ENCODE data around the gene CLSTN2. TPM values are rescaled to one million over a fixed set of nuclear protein-coding genes. Genes with fewer than 3 reads are reported as not detected.

CLSTN2 gene
- total and polyA plus RNA-seq, 4 donors: 0.09 to 2.2 (median 0.55) TPM

- 93% methylated on average over 3 of the region's 3 CpGs for WGBS
- H3K4me1 ChIP-seq (ENCODE audit: control insufficient read depth in 4 of 4, insufficient read depth in 4 of 4, low read length in 3 of 4): no peaks in the 10 kb centered on the region
- H3K36me3 ChIP-seq (ENCODE audit: control insufficient read depth in 4 of 4, insufficient read depth in 3 of 4, low read depth in 1 of 4, low read length in 3 of 4): no peaks in the 10 kb centered on the region
- H3K4me3 ChIP-seq (ENCODE audit: low read depth in 1 of 3, low read length in 3 of 3): no peak overlapping the region
- H3K9ac ChIP-seq (ENCODE audit: low read depth in 1 of 2, low read length in 2 of 2): no peak overlapping the region
- DNase-seq (ENCODE audit: low spot score): no peak
- H3K27ac ChIP-seq (ENCODE audit: low read depth in 1 of 2, low read length in 2 of 2): no peak overlapping the region
- TF ChIP-seq ZBTB33 (IDR thresholded peaks at IDR 0.05) (no peak), RXRA (IDR thresholded peaks at IDR 0.05) (no peak), HNF4G (IDR thresholded peaks at IDR 0.05) (no peak), EGR1 (IDR thresholded peaks at IDR 0.05; ENCODE audit: low read depth in 2 of 2) (no peak)
- peaks cover 0 to 10% (median 2%) of the 10 kb centered on the region in 4 donors for H3K27me3 ChIP-seq (ENCODE audit: control insufficient read depth in 4 of 4, insufficient read depth in 4 of 4, low read length in 3 of 4)
- H3K9me3 ChIP-seq (ENCODE audit: control insufficient read depth in 4 of 4, low read length in 3 of 4): no peaks in the 10 kb centered on the region
Observed at GRCh38 chr3:139954146-139954860, 19.3 kb downstream of the CLSTN2 start.

GRCh38 chr3:139957844-139958243, 22.9 kb downstream of the CLSTN2 start:
- no peaks in the 10 kb centered on the region for H3K4me1 ChIP-seq (ENCODE audit: control insufficient read depth in 4 of 4, insufficient read depth in 4 of 4, low read length in 3 of 4)
- TF ChIP-seq ATF3 (IDR thresholded peaks at IDR 0.05): no peak
- no peak for TF ChIP-seq TAF1 (conservative IDR thresholded peaks at IDR 0.05)
- no peak for TF ChIP-seq HNF4G (IDR thresholded peaks at IDR 0.05)
- TF ChIP-seq HNF4A (conservative IDR thresholded peaks at IDR 0.05): no peak
- TF ChIP-seq CTCF (IDR thresholded peaks at IDR 0.05; ENCODE audit: low read depth, low read length, missing input control): no peak
- no peak for TF ChIP-seq SP1 (IDR thresholded peaks at IDR 0.05)
- TF ChIP-seq EGR1 (IDR thresholded peaks at IDR 0.05; ENCODE audit: low read depth in 2 of 2): no peak
- no peak for TF ChIP-seq GABPA (IDR thresholded peaks at IDR 0.05 in 1 of 2, conservative IDR thresholded peaks at IDR 0.05 in 1 of 2)
- TF ChIP-seq, protein P1, sequence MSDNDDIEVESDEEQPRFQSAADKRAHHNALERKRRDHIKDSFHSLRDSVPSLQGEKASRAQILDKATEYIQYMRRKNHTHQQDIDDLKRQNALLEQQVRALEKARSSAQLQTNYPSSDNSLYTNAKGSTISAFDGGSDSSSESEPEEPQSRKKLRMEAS (IDR thresholded peaks at IDR 0.05): no peak
- no peak overlapping the region for H3K27ac ChIP-seq (ENCODE audit: low read depth in 1 of 2, low read length in 2 of 2)
- no peak for DNase-seq (ENCODE audit: low spot score)
- no peaks in the 10 kb centered on the region for H3K36me3 ChIP-seq (ENCODE audit: control insufficient read depth in 4 of 4, insufficient read depth in 3 of 4, low read depth in 1 of 4, low read length in 3 of 4)
- no peak overlapping the region for H3K4me3 ChIP-seq (ENCODE audit: low read depth in 1 of 3, low read length in 3 of 3)
- no peaks in the 10 kb centered on the region for H3K9me3 ChIP-seq (ENCODE audit: control insufficient read depth in 4 of 4, low read length in 3 of 4)
- no peak overlapping the region for H3K9ac ChIP-seq (ENCODE audit: low read depth in 1 of 2, low read length in 2 of 2)
- H3K27me3 ChIP-seq (ENCODE audit: control insufficient read depth in 4 of 4, insufficient read depth in 4 of 4, low read length in 3 of 4): peaks cover 0 to 14% (median 2%) of the 10 kb centered on the region in 4 donors
- whole genome bisulfite sequencing: 62% methylated on average over 4 of the region's 4 CpGs

- H3K27me3 ChIP-seq (ENCODE audit: control insufficient read depth in 4 of 4, insufficient read depth in 4 of 4, low read length in 3 of 4): no peaks in the 10 kb centered on the region
- H3K27ac ChIP-seq (ENCODE audit: low read depth in 1 of 2, low read length in 2 of 2): no peak overlapping the region
- H3K9me3 ChIP-seq (ENCODE audit: control insufficient read depth in 4 of 4, low read length in 3 of 4): no peaks in the 10 kb centered on the region
- no peak overlapping the region for H3K4me3 ChIP-seq (ENCODE audit: low read depth in 1 of 3, low read length in 3 of 3)
- WGBS: 87% methylated on average over 1 of the region's 1 CpG
- DNase-seq (ENCODE audit: low spot score): no peak
- H3K36me3 ChIP-seq (ENCODE audit: control insufficient read depth in 4 of 4, insufficient read depth in 3 of 4, low read depth in 1 of 4, low read length in 3 of 4): no peaks in the 10 kb centered on the region
- H3K4me1 ChIP-seq (ENCODE audit: control insufficient read depth in 4 of 4, insufficient read depth in 4 of 4, low read length in 3 of 4): no peaks in the 10 kb centered on the region
- H3K9ac ChIP-seq (ENCODE audit: low read depth in 1 of 2, low read length in 2 of 2): no peak overlapping the region
- TF ChIP-seq, protein P2, sequence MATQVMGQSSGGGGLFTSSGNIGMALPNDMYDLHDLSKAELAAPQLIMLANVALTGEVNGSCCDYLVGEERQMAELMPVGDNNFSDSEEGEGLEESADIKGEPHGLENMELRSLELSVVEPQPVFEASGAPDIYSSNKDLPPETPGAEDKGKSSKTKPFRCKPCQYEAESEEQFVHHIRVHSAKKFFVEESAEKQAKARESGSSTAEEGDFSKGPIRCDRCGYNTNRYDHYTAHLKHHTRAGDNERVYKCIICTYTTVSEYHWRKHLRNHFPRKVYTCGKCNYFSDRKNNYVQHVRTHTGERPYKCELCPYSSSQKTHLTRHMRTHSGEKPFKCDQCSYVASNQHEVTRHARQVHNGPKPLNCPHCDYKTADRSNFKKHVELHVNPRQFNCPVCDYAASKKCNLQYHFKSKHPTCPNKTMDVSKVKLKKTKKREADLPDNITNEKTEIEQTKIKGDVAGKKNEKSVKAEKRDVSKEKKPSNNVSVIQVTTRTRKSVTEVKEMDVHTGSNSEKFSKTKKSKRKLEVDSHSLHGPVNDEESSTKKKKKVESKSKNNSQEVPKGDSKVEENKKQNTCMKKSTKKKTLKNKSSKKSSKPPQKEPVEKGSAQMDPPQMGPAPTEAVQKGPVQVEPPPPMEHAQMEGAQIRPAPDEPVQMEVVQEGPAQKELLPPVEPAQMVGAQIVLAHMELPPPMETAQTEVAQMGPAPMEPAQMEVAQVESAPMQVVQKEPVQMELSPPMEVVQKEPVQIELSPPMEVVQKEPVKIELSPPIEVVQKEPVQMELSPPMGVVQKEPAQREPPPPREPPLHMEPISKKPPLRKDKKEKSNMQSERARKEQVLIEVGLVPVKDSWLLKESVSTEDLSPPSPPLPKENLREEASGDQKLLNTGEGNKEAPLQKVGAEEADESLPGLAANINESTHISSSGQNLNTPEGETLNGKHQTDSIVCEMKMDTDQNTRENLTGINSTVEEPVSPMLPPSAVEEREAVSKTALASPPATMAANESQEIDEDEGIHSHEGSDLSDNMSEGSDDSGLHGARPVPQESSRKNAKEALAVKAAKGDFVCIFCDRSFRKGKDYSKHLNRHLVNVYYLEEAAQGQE (IDR thresholded peaks at IDR 0.05): no peak
- no peak for TF ChIP-seq TAF1 (conservative IDR thresholded peaks at IDR 0.05)
- TF ChIP-seq HNF4G (IDR thresholded peaks at IDR 0.05): no peak
- TF ChIP-seq, protein P1 (IDR thresholded peaks at IDR 0.05): no peak
- no peak for TF ChIP-seq FOXA2 (IDR thresholded peaks at IDR 0.05)
- TF ChIP-seq HNF4A (conservative IDR thresholded peaks at IDR 0.05): no peak
- no peak for TF ChIP-seq RXRA (IDR thresholded peaks at IDR 0.05)
- TF ChIP-seq GABPA (IDR thresholded peaks at IDR 0.05 in 1 of 2, conservative IDR thresholded peaks at IDR 0.05 in 1 of 2): no peak
- TF ChIP-seq EGR1 (IDR thresholded peaks at IDR 0.05; ENCODE audit: low read depth in 2 of 2): no peak
Observed at GRCh38 chr3:139969386-139969785, 34.4 kb downstream of the CLSTN2 start.
